GM12878 (cell line): ENCODE measurements around the gene PPP1R12B. TPM values are rescaled to one million over a fixed set of nuclear protein-coding genes. Genes with fewer than 3 reads are reported as not detected.

Source experiments
- ATAC-seq: fragments of 200-7000 bp; cut with Tn5 transposase; 3 replicates; pipeline ENCODE4 v1.9.1; 2020; ENCODE audit warnings: mild to moderate bottlenecking, moderate library complexity
- BruUV-seq: library from RNA; stranded (reverse); fragments of 400-500 nt; replicated peaks from 2 replicates; lab custom pipeline; 2021; lab: Mats Ljungman, UMichigan
- CTCF ChIA-PET: fragments of 300-600 bp; sonication (Branson Sonifier 250); formaldehyde crosslinking; extraction: SDS; loops from one replicate; lab custom pipeline; 2021; ENCODE audit warnings: inconsistent platforms; lab: Yijun Ruan, JAX
- POLR2A ChIA-PET: fragments of 350-600 bp; formaldehyde crosslinking; extraction: SDS; loops from one replicate; lab custom pipeline; 2021; ENCODE audit warnings: inconsistent platforms; lab: Charles Lee
- RAD21 ChIA-PET: fragments of 300-600 bp; sonication (Branson Sonifier 250); formaldehyde crosslinking; loops from one replicate; lab custom pipeline; 2023; ENCODE audit warnings: antibody characterized with exemption; ENCODE audit not compliant: unreplicated experiment; lab: Charles Lee
- SMC1A ChIA-PET: fragments of 300-600 bp; sonication (Branson Sonifier 250); formaldehyde crosslinking; loops from one replicate; lab custom pipeline; 2023; ENCODE audit not compliant: unreplicated experiment, uncharacterized antibody; lab: Charles Lee
- DNase-seq: peaks from one replicate; pipeline ENCODE4 v3.0.0-alpha.2; 2011; ENCODE audit warnings: low read depth, low spot score
- FAIRE-seq: peaks from 3 replicates; lab custom pipeline; 2011; peaks lifted over from hg19 to GRCh38; lab: Jason Lieb, UNC
- H2AFZ ChIP-seq: 2 replicates; pipeline ENCODE4 v1.6.0; 2011; ENCODE audit warnings: low read depth, low read length, control low read depth; ENCODE audit not compliant: control insufficient read depth
- H3K27ac ChIP-seq: 2 replicates; pipeline ENCODE4 v1.5.1; 2011; ENCODE audit warnings: control low read depth; ENCODE audit not compliant: control insufficient read depth, insufficient read depth
- H3K27me3 ChIP-seq, 2 experiments: replicated peaks in 1 of 2; 2 replicates each; pipeline versions ENCODE4 v1.6.0 to v1.6.1; 2011; ENCODE audit warnings: low read length in 1 of 2; ENCODE audit not compliant: control insufficient read depth in 2 of 2, insufficient read depth in 2 of 2
- H3K36me3 ChIP-seq, 2 experiments: 2 replicates each; pipeline ENCODE4 v1.5.1; 2011; ENCODE audit warnings: low read length in 1 of 2; ENCODE audit not compliant: control insufficient read depth in 2 of 2, insufficient read depth in 2 of 2
- H3K4me1 ChIP-seq: 2 replicates; pipeline ENCODE4 v1.6.1; 2011; ENCODE audit warnings: mild to moderate bottlenecking, low read length, moderate library complexity, mixed read lengths; ENCODE audit not compliant: control insufficient read depth, insufficient read depth
- H3K4me2 ChIP-seq: 2 replicates; pipeline ENCODE4 v1.6.0; 2011; ENCODE audit warnings: control low read depth; ENCODE audit not compliant: control insufficient read depth, insufficient read depth
- H3K4me3 ChIP-seq: fragments of 200-600 bp; sonication (generic); 2 replicates; pipeline ENCODE4 v1.5.1; 2016
- H3K79me2 ChIP-seq: 2 replicates; pipeline ENCODE4 v1.6.0; 2011; ENCODE audit warnings: low read length; ENCODE audit not compliant: control insufficient read depth, insufficient read depth
- H3K9ac ChIP-seq: 2 replicates; pipeline ENCODE4 v1.8.0; 2011; ENCODE audit warnings: low read length, control low read depth, mixed read lengths; ENCODE audit not compliant: control insufficient read depth, insufficient read depth
- H3K9me3 ChIP-seq: replicated peaks from 3 replicates; pipeline ENCODE4 v1.5.1; 2011; ENCODE audit warnings: mild to moderate bottlenecking, low read length; ENCODE audit not compliant: control insufficient read depth, insufficient read depth
- H4K20me1 ChIP-seq: 2 replicates; pipeline ENCODE4 v1.6.0; 2011; ENCODE audit not compliant: control insufficient read depth, insufficient read depth
- CBX3 ChIP-seq: fragments of 200-600 bp; sonication (generic); IDR thresholded peaks from 2 replicates; pipeline ENCODE4 v1.6.1; 2016; ENCODE audit warnings: low read depth, borderline replicate concordance
- CEBPB ChIP-seq, 2 experiments: fragments of 150-350 bp in 1 of 2; IDR thresholded peaks; 2 replicates each; pipeline ENCODE4 v1.6.1; 2012 to 2014; ENCODE audit warnings: low read depth in 2 of 2, low read length in 2 of 2, borderline replicate concordance in 1 of 2, inconsistent platforms in 1 of 2
- CTCF ChIP-seq, 3 experiments: IDR thresholded peaks in 2 of 3; conservative IDR thresholded peaks in 1 of 3; 2 replicates each; pipeline ENCODE4 v1.5.1; 2011; ENCODE audit warnings: low read depth in 3 of 3, low read length in 3 of 3, mild to moderate bottlenecking in 3 of 3, control low read depth in 2 of 3, moderate library complexity in 2 of 3, inconsistent platforms in 1 of 3, mixed read lengths in 1 of 3; ENCODE audit not compliant: control insufficient read depth in 2 of 3, insufficient read depth in 1 of 3; ENCODE audit errors: extremely low read depth in 1 of 3
- HCFC1 ChIP-seq: fragments of 150-350 bp; IDR thresholded peaks from 2 replicates; pipeline ENCODE4 v1.6.1; 2014; ENCODE audit warnings: low read length
- KLF5 ChIP-seq: fragments of 450-650 bp; IDR thresholded peaks from 2 replicates; pipeline ENCODE4 v1.6.1; 2014; ENCODE audit warnings: mild to moderate bottlenecking; ENCODE audit not compliant: partially characterized antibody
- MTA2 ChIP-seq: fragments of 450-650 bp; IDR thresholded peaks from 2 replicates; pipeline ENCODE4 v1.6.1; 2016; ENCODE audit warnings: low read depth, mild to moderate bottlenecking, moderate library complexity
- POLR2AphosphoS5 ChIP-seq: IDR thresholded peaks from 2 replicates; pipeline ENCODE4 v1.6.1; 2011; ENCODE audit warnings: mild to moderate bottlenecking, low read length, inconsistent platforms
- RELA ChIP-seq: fragments of 450-650 bp; IDR thresholded peaks from 2 replicates; pipeline ENCODE4 v1.8.0; 2014; ENCODE audit warnings: borderline replicate concordance; ENCODE audit not compliant: partially characterized antibody
- SIN3A ChIP-seq: IDR thresholded peaks from 2 replicates; pipeline ENCODE4 v1.6.1; 2012; ENCODE audit warnings: low read depth, low read length, improper control_type of control experiment
- WRNIP1 ChIP-seq: IDR thresholded peaks from 2 replicates; pipeline ENCODE4 v1.6.1; 2011; ENCODE audit warnings: low read depth, low read length, improper control_type of control experiment, borderline replicate concordance
- YY1 ChIP-seq: IDR thresholded peaks from 2 replicates; pipeline ENCODE4 v1.6.1; 2011; ENCODE audit warnings: low read depth, mild to moderate bottlenecking, low read length
- WGBS: methylation state at CpG from one replicate; pipeline ENCODE4 v1.1.6; 2016; ENCODE audit warnings: low lambda C conversion rate; ENCODE audit not compliant: insufficient replicate concordance, insufficient coverage; ENCODE audit errors: missing lambda C conversion rate; 5-methylcytosine and 5-hydroxymethylcytosine counted together
- in situ Hi-C: fragments of 300-500 bp; cut with MboI; formaldehyde crosslinking; loops from 9 replicates; pipeline ENCODE4 v1.14.3; 2018; ENCODE audit warnings: mixed read lengths
- intact Hi-C: fragments of 100-400 bp; cut with micrococcal nuclease; formaldehyde crosslinking; loops from one replicate; pipeline ENCODE4 v1.14.2; 2022; ENCODE audit not compliant: unreplicated experiment
- polyA plus RNA-seq, 11 experiments: library from polyadenylated mRNA; depleted of rRNA in 4 of 11; unstranded in 6 of 11; stranded (reverse) in 5 of 11; fragments of >200 nt; fragmentation: Nextera tagmentation in 4 of 11; fragmentation: Illumina TruSeq in 1 of 11; extraction: Ambion mirVana in 4 of 11; extraction: Trizol in 1 of 11; gene quantifications; 1 replicate in 1 of 11; 2 replicates in 10 of 11; pipeline versions ENCODE4 v1.2.1 to v1.2.3, GENCODE V29; 2011 to 2016; ENCODE audit warnings: inconsistent platforms in 2 of 11, missing spikeins in 2 of 11, low read depth in 1 of 11
- total RNA-seq, 4 experiments: library from RNA; depleted of rRNA in 3 of 4; stranded (reverse); fragments of >200 nt in 3 of 4; fragmentation: Illumina TruSeq in 1 of 4; extraction: Trizol in 1 of 4; gene quantifications; 2 replicates each; pipeline versions ENCODE4 v1.2.1 to v1.2.3, GENCODE V29; 2013 to 2021
- TF ChIP-seq, protein P1 (sequence below): IDR thresholded peaks from 2 replicates; pipeline ENCODE4 v1.6.1; 2011; ENCODE audit warnings: low read depth, mild to moderate bottlenecking, low read length, moderate library complexity, borderline replicate concordance; ENCODE audit errors: extremely low read depth
- TF ChIP-seq, protein P2 (sequence below): fragments of 450-650 bp; conservative IDR thresholded peaks from 2 replicates; pipeline ENCODE4 v1.6.1; 2017; ENCODE audit warnings: mild to moderate bottlenecking, moderate library complexity

Gene PPP1R12B
- total and polyA plus RNA-seq, 10 of the 15 experiments (the other 5 are each of a cell fraction or from before 2014, with no cell fraction given), result 0.29 to 9.4 (median 4.7) TPM

DNA sequence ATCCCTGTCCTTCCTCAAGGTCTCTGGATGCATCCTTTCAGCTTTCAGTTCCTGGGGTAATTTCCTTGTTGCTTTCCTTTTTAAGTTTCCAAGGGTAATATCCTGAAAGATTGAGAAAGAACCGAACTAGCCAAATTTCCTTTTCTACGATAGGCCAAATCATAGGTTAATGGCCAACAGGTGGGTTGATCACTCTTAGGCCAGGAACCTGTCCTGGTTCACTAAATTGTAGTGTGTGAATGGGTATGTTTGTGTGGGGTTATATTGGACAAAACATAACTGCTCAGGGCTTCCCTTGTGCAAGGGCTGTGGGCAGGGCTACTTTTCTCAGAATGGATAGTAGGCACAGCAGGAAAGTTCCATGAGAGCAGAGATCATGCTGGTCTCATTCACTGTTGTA is 23.9 kb upstream of the PPP1R12B start:
- H3K4me2 ChIP-seq, result no peak overlapping the region
- peaks cover 0 to 3% of the 10 kb centered on the region in 2 experiments; a peak in 1 of 4 replicates for H3K36me3 ChIP-seq
- 43% methylated on average over 2 of the region's 2 CpGs for WGBS
- H3K27ac ChIP-seq, result no peak overlapping the region
- no peak overlapping the region for H3K4me3 ChIP-seq
- DNase-seq (no peak), FAIRE-seq (no peak), ATAC-seq (no peak)
- ChIA-PET POLR2A (interaction anchor here (0.6 kb wide), 1 partner anchor 336 kb away, joined by 8 read pairs; no protein-coding TSS in a partner anchor), RAD21 (no interaction called here), CTCF (no interaction called here), SMC1A (interaction anchor here (0.8 kb wide), 1 partner anchor 49 kb away, joined by 3 read pairs; no protein-coding TSS in a partner anchor)
- no peaks in the 10 kb centered on the region for H3K4me1 ChIP-seq
- no peaks in the 10 kb centered on the region for H3K79me2 ChIP-seq
- no peak overlapping the region for H3K9ac ChIP-seq
- intact Hi-C loops, result no loop called here
- H3K9me3 ChIP-seq, result no peaks in the 10 kb centered on the region
- no peaks in the 10 kb centered on the region for H4K20me1 ChIP-seq
- H2AFZ ChIP-seq, result no peak overlapping the region
- BruUV-seq, result no TSS peak
- no peaks in the 10 kb centered on the region for H3K27me3 ChIP-seq
- TF ChIP-seq KLF5, result no peak
- TF ChIP-seq CTCF (IDR thresholded peaks at IDR 0.05 in 2 of 3, conservative IDR thresholded peaks at IDR 0.05 in 1 of 3; ENCODE audit: control insufficient read depth in 2 of 3, extremely low read depth in 1 of 3, insufficient read depth in 1 of 3, low read depth in 3 of 3, low read length in 3 of 3), result no peak
- TF ChIP-seq, protein P1, sequence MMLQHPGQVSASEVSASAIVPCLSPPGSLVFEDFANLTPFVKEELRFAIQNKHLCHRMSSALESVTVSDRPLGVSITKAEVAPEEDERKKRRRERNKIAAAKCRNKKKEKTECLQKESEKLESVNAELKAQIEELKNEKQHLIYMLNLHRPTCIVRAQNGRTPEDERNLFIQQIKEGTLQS, result no peak
- no peak for TF ChIP-seq WRNIP1
- TF ChIP-seq YY1, result no peak
- TF ChIP-seq SIN3A, result no peak
- no peak for TF ChIP-seq MTA2
- TF ChIP-seq CBX3, result no peak
- TF ChIP-seq POLR2AphosphoS5, result no peak
- no peak for TF ChIP-seq HCFC1
- TF ChIP-seq, protein P2, sequence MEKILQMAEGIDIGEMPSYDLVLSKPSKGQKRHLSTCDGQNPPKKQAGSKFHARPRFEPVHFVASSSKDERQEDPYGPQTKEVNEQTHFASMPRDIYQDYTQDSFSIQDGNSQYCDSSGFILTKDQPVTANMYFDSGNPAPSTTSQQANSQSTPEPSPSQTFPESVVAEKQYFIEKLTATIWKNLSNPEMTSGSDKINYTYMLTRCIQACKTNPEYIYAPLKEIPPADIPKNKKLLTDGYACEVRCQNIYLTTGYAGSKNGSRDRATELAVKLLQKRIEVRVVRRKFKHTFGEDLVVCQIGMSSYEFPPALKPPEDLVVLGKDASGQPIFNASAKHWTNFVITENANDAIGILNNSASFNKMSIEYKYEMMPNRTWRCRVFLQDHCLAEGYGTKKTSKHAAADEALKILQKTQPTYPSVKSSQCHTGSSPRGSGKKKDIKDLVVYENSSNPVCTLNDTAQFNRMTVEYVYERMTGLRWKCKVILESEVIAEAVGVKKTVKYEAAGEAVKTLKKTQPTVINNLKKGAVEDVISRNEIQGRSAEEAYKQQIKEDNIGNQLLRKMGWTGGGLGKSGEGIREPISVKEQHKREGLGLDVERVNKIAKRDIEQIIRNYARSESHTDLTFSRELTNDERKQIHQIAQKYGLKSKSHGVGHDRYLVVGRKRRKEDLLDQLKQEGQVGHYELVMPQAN, result no peak
- TF ChIP-seq CEBPB (IDR thresholded peaks at IDR 0.05; ENCODE audit: borderline replicate concordance in 1 of 2, low read depth in 2 of 2, low read length in 2 of 2), result no peak
- TF ChIP-seq RELA, result no peak
- in situ Hi-C loops, result no loop called here
